Astrocyte (in vitro differentiated cells and primary cell): ENCODE results near the gene ANKRD24.

Experiments used
- EZH2 ChIP-seq: IDR thresholded peaks from 2 replicates; pipeline ENCODE4 v1.6.1; 2012; ENCODE audit warnings: mild to moderate bottlenecking, low read length, inconsistent platforms; ENCODE audit not compliant: insufficient read depth
- TF ChIP-seq, protein P1 (sequence below): IDR thresholded peaks from 2 replicates; pipeline ENCODE4 v1.5.1; 2011; ENCODE audit warnings: low read depth, mild to moderate bottlenecking, inconsistent platforms, low read length, moderate library complexity; ENCODE audit not compliant: insufficient read depth

DNA sequence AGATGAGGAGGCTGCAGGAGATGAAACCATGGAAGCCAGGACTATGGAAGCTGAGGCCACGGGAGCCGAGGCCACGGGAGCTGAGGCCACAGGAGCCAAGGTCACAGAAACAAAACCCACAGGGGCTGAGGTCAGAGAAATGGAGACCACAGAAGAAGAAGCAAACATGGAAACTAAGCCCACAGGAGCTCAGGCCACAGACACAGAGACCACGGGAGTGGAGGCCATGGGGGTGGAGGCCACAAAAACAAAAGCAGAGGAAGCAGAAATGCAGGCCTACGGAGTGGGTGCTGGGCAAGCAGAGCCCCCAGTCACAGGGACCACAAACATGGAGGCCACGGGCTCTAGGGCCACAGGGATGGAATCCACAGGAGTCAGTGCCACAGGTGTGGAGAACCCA is 34.4 kb downstream of the ANKRD24 start:
- TF ChIP-seq, protein P1, sequence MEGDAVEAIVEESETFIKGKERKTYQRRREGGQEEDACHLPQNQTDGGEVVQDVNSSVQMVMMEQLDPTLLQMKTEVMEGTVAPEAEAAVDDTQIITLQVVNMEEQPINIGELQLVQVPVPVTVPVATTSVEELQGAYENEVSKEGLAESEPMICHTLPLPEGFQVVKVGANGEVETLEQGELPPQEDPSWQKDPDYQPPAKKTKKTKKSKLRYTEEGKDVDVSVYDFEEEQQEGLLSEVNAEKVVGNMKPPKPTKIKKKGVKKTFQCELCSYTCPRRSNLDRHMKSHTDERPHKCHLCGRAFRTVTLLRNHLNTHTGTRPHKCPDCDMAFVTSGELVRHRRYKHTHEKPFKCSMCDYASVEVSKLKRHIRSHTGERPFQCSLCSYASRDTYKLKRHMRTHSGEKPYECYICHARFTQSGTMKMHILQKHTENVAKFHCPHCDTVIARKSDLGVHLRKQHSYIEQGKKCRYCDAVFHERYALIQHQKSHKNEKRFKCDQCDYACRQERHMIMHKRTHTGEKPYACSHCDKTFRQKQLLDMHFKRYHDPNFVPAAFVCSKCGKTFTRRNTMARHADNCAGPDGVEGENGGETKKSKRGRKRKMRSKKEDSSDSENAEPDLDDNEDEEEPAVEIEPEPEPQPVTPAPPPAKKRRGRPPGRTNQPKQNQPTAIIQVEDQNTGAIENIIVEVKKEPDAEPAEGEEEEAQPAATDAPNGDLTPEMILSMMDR: no peak
- TF ChIP-seq EZH2: no peak
